DMS79 treated with DMSO at 0.1 percent for 48 hours (cell line): ENCODE data around the gene CYB561A3.

Experiments
- DNase-seq: peaks from one replicate; lab custom pipeline; 2025; lab: John Stamatoyannopoulos, UW

CYB561A3 gene

GRCh38 chr11:61369372-61370348 lies 8.0 kb upstream of the CYB561A3 start:
- no peak for DNase-seq

GRCh38 chr11:61368646-61369045 lies 7.0 kb upstream of the CYB561A3 start:
- no peak for DNase-seq

DNA sequence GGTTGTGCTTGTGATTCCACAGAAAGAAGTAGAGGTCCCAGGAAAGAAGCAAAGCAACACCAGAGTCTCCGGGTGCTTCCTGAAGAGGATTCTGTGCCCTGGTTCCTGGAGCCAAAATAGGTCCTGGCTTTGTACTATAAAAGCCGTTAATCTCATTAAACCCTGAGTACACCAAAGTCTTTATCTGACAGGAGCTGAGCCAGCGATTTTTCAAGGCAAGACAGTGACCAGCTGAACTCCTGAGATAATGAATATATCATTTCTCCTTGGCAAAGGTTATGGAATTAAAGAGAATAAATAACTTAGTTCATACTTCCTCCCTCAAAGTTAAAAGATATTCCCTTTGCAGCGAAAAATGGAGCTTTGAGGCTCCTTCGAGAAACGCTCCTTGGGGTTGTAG lies 5.7 kb upstream of the CYB561A3 start:
- no peak for DNase-seq

DNA sequence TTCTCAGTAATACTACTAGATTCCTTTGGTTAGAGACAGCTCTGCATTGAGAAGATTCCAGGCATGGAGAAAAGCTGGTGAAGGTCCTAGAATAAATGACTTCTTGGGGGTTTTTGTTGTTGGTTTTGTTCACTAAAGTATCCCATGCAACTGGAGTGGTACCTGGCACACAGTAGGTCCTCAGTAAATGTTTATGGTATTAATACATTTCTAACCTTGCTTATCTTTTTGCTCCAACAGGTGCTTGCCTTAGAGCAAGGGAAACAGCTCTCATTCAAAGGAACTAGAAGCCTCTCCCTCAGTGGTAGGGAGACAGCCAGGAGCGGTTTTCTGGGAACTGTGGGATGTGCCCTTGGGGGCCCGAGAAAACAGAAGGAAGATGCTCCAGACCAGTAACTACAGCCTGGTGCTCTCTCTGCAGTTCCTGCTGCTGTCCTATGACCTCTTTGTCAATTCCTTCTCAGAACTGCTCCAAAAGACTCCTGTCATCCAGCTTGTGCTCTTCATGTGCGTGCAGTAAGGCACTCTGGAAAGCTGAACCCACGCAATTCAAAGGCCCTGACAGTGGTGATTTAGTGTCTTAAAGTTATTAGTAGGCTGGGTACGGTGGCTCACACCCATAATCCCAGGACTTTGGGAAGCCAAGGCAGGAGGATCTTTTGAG lies 2.5 kb upstream of the CYB561A3 start:
- no peak for DNase-seq

GRCh38 chr11:61362542-61362875 lies 827 bp upstream of the CYB561A3 start:
- no peak for DNase-seq

- DNase-seq: peak; percentile 40
These were observed 393 bp downstream of the CYB561A3 start for GRCh38 chr11:61361237-61361740.

DNA sequence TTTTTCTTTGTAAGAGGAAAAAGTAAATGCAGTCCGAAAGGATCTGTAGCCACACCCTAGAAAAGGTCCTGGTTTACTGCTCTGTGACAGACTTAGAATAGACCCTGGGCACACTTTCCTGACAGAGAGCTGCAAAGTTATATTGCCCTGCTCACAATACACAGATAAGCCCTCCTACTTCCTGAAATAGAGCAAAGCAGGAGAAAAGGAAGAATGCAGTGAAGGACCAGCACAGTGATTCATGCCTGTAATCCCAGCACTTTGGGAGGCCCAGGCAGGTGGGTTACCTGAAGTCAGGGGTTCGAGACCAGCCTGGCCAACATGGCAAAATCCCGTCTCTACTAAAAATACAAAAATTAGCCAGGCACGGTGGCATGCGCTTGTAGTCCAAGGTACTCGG lies 2.2 kb downstream of the CYB561A3 start:
- no peak for DNase-seq

GRCh38 chr11:61358566-61358965 lies 3.1 kb downstream of the CYB561A3 start:
- DNase-seq: no peak

DNA sequence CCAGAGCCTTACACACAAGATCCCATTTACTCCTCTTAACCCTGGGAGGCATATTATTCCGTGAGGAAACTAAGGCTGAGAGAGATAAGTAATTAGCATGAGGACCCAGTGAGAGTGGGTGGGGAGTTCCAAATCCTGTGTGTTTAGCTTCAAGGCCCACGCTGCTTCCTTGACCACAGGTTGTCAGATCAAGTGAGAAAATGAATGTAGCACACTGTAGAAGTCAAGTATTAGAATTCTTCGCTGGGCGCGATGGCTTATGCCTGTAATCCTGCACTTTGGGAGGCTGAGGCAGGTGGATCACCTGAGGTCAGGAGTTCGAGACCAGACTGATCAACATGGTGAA lies 3.8 kb downstream of the CYB561A3 start:
- no peak for DNase-seq

- DNase-seq: no peak
These were observed 4.3 kb downstream of the CYB561A3 start for GRCh38 chr11:61357233-61357893.

DNA sequence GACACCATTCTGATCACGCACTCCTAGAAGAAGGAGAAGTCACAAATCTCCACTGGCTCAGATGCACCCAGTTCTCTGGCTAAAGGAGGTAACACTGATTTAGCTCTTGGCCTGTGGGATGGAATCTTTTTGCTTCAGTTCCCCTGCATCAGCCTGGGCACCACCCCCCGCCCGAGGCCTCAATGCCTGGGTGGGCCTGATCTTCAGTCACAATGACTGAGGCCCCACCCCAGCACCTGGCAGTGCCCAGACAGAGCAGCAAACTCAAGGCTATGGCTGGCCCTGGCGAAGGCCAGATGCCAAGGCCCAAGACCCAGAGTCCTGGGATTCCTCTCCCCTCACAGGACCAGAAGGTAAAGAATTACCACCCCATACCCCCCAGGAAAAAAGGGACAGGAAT lies 5.0 kb downstream of the CYB561A3 start:
- DNase-seq: no peak

DNA sequence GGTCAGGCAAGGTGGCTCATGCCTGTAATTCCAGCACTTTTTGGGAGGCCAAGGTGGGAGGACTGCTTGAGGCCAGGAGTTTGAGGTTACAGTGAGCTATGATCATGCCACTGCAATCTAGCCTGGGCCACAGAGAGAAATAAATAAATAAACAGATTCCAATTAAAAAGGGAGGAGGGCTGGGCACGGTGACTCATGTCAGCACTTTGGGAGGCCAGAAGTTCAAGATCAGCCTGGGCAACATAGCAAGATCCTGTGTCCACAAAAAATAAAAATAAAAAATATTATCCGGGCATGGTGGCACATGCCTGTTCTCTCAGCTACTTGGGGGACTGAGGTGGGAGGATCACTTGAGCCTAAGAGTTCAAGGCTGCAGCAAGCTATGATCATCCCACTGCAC lies 7.5 kb downstream of the CYB561A3 start:
- no peak for DNase-seq

DNA sequence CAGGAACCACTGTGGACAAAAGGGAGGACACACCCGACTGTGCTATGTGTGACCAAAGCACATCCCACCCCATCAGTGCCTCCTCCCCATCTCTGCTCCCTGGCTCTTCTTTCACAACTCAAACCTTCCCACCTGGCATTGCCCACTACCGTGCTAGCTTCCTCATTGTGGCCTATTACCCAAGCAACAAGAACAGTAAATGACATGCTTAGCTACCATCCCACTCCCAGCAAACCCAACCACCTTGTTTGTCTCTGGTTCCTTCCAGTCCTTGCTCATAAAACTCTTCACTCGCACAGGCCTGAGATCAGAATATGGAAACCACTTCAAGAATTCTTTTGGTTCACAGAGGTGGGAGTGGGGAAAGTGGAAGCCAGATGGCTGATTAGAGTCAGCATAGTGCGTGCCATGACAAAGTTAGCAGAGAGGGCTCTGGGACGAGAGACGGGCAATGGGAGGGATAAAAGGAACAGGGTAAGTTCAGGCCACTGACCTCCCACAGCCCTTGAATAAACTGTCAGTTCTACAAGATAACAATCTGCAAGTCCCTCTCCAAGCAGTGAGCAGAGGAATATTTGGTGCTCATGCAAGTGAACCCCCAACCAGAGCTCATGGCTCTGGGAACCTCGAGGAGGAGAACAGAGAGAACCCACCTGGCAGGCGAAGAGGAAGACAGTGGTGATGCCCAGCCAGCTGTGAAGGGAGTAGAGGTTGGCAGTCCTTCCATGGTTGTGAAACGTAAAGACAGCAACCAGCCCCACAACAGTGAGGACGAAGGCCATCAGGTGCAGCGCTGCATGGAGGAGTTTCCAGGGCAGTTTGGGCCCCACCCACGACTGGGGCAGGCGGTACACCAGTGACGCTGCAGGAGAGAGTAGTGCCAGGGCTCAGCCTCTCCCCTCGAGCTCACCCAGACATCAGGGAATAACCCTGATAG lies 8.3 kb downstream of the CYB561A3 start:
- DNase-seq: no peak

GRCh38 chr11:61352038-61352437 lies 9.6 kb downstream of the CYB561A3 start:
- DNase-seq: no peak

DNA sequence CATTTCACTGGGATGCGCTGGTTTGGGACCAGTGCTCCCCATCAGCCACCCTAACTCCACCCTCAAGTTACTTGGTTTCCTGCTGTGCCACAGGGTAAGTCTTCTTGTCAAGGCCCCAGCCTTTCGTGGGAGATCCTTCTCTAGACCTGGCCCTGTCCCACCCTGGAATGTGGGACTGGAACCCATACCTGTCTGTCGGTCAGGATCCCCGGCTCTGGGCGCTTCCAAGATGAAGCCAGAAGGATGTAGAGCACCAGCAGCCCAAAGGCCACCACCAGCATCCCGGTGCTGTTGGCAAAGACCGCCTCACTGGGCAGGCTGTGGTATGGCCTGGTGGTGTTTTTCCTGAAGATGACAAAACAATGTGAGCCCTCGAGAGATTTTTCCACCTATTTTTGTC lies 10.9 kb downstream of the CYB561A3 start:
- DNase-seq: no peak

DNA sequence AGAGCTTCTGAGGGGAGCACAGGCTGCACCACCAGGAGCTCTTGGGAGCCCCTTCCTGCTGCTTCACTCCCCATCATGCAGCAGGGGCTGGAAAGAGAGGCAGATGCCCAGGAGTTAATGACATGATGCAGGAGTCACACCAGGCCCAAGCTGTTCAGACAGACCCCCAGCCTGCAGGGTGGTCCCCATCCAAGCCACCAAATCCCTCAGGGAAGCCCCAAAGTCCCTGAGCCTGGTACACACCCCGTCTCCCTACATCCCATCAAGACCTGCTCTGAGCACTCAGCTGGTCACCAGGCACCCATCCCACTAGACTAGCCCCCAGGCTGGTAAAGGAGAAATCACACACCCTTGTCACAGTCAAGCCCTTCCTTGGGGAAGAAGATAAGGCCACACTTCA lies 11.3 kb downstream of the CYB561A3 start:
- no peak for DNase-seq

- no peak for DNase-seq
These were observed 11.8 kb downstream of the CYB561A3 start for GRCh38 chr11:61349916-61350315.

- DNase-seq: no peak
These were observed 12.4 kb downstream of the CYB561A3 start for GRCh38 chr11:61349189-61349751.

DNA sequence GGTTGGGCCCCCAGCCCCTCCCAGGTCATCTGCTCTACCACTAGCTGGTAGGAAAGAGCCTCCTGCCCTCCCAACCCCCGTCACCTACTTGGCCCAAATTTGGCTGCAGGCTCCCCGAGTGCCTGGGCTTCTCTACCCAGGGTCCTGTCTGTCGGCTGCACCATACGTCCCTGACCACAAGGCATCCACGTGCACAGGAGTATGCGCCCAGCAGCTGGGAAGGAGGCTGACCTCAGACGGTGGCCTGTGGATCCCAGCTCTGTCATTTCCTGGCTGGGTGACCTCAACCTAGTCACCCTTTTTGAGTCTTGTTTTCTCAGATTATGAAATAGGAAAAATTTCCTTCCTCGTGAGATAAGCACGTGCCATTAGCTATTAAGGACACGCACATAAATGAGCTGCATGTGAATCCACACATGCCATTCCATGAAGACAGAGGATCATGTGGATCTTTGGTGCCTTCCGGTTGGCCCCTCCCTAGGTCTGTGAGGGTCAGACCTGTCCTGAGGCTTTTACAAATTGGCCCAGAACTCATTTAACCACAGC lies 13.7 kb downstream of the CYB561A3 start:
- DNase-seq: no peak

- no peak for DNase-seq
These were observed 15.5 kb downstream of the CYB561A3 start for GRCh38 chr11:61345954-61346843.
